MCF 10A (cell line): ENCODE results near the gene BAZ2B. TPM values are rescaled to one million over a fixed set of nuclear protein-coding genes. Genes with fewer than 3 reads are reported as not detected.
A peak's percentile ranks its signal among the peaks of the same experiment; 100 is the strongest.
"Not testable (repeated sequence)": the region's sequence is repeated elsewhere in the genome, so short reads cannot be mapped to it uniquely, and the experiment has no call there.

Experiments
- BruUV-seq: library from RNA; stranded (reverse); fragments of 400-500 nt; replicated peaks from 2 replicates; lab custom pipeline; 2021; lab: Mats Ljungman, UMichigan
- CTCF ChIA-PET: fragments of 300-600 bp; sonication (Branson Sonifier 250); formaldehyde crosslinking; extraction: SDS; loops from one replicate; lab custom pipeline; 2021; ENCODE audit warnings: antibody characterized with exemption, inconsistent platforms; lab: Yijun Ruan, JAX
- POLR2A ChIA-PET: fragments of 300-600, 350-650 bp; sonication (Branson Sonifier 250); formaldehyde crosslinking; extraction: SDS; loops from one replicate; lab custom pipeline; 2020; ENCODE audit warnings: antibody characterized with exemption, inconsistent platforms; lab: Yijun Ruan, JAX
- DNase-seq: peaks from one replicate; pipeline ENCODE4 v3.0.0-alpha.2; 2018; ENCODE audit not compliant: unreplicated experiment
- H3K27ac Mint-ChIP-seq: one replicate; pipeline ENCODE4 v1.8.0; 2022; ENCODE audit warnings: mild to moderate bottlenecking, low read depth, mixed read lengths; ENCODE audit not compliant: unreplicated experiment
- H3K27me3 Mint-ChIP-seq: one replicate; pipeline ENCODE4 v1.8.0; 2022; ENCODE audit warnings: mixed read lengths; ENCODE audit not compliant: insufficient read depth, unreplicated experiment
- H3K36me3 Mint-ChIP-seq: one replicate; pipeline ENCODE4 v1.8.0; 2022; ENCODE audit warnings: mild to moderate bottlenecking, moderate library complexity, mixed read lengths; ENCODE audit not compliant: insufficient read depth, unreplicated experiment
- H3K4me1 Mint-ChIP-seq: one replicate; pipeline ENCODE4 v1.8.0; 2022; ENCODE audit warnings: mixed read lengths; ENCODE audit not compliant: insufficient read depth, unreplicated experiment
- H3K4me3 Mint-ChIP-seq: one replicate; pipeline ENCODE4 v1.8.0; 2022; ENCODE audit warnings: mild to moderate bottlenecking, moderate library complexity, mixed read lengths; ENCODE audit not compliant: unreplicated experiment
- H3K9me3 Mint-ChIP-seq: one replicate; pipeline ENCODE4 v1.8.0; 2022; ENCODE audit warnings: mixed read lengths; ENCODE audit not compliant: unreplicated experiment
- CTCF ChIP-seq: fragments of 200-600 bp; IDR thresholded peaks from one replicate; pipeline ENCODE4 v1.8.0; 2022; ENCODE audit warnings: antibody characterized with exemption, mild to moderate bottlenecking; ENCODE audit not compliant: unreplicated experiment
- intact Hi-C: fragments of 100-400 bp; cut with micrococcal nuclease; formaldehyde crosslinking; loops from 2 replicates; pipeline ENCODE4 v1.14.1; 2022
- total RNA-seq: library from RNA; stranded (reverse); gene quantifications from 2 replicates; pipeline ENCODE4 v1.2.3, GENCODE V29; 2022

Gene BAZ2B
- total RNA-seq, 1 experiment from 2014 or later, result 51.8 TPM

- Mint-ChIP-seq H3K9me3 (peaks cover 24% of the 10 kb centered on the region), H3K4me1 (peaks cover 10% of the 10 kb centered on the region), H3K36me3 (no peaks in the 10 kb centered on the region), H3K4me3 (no peak overlapping the region), H3K27me3 (no peaks in the 10 kb centered on the region), H3K27ac (peak overlapping the region; percentile 70)
- BruUV-seq, result no TSS peak
- intact Hi-C loops, result no loop called here
- ChIA-PET POLR2A (interaction anchor here (0.7 to 1.3 kb wide), 4 partner anchors 16 to 1811 kb away, joined by 3 to 4 read pairs (median 4); partner anchors contain the start of gene MARCHF7), CTCF (interaction anchor here (0.9 to 2.1 kb wide), 3 partner anchors 17 to 31 kb away, joined by 3 to 7 read pairs (median 3); no protein-coding TSS in a partner anchor)
- peak; percentile 95 for DNase-seq
- no peak for TF ChIP-seq CTCF
Observed at GRCh38 chr2:159637988-159638501, 21.7 kb upstream of the BAZ2B start.

GRCh38 chr2:159637240-159637639, 20.9 kb upstream of the BAZ2B start:
- Mint-ChIP-seq H3K27me3 (no peaks in the 10 kb centered on the region), H3K36me3 (no peaks in the 10 kb centered on the region), H3K4me1 (peaks cover 10% of the 10 kb centered on the region), H3K4me3 (no peak overlapping the region), H3K27ac (no peak overlapping the region), H3K9me3 (peaks cover 23% of the 10 kb centered on the region)
- TF ChIP-seq CTCF, result no peak
- no TSS peak for BruUV-seq
- ChIA-PET CTCF (interaction anchor here (0.7 to 2.1 kb wide), 3 partner anchors 18 to 37 kb away, joined by 3 to 7 read pairs (median 3); no protein-coding TSS in a partner anchor), POLR2A (interaction anchor here (0.8 to 1.3 kb wide), 3 partner anchors 20 to 75 kb away, joined by 4 to 7 read pairs (median 4); partner anchors contain the start of gene MARCHF7)
- no peak for DNase-seq
- intact Hi-C loops, result no loop called here

GRCh38 chr2:159635006-159635789, 18.9 kb upstream of the BAZ2B start:
- Mint-ChIP-seq H3K9me3 (peaks cover 18% of the 10 kb centered on the region), H3K4me3 (no peak overlapping the region), H3K27me3 (no peaks in the 10 kb centered on the region), H3K36me3 (no peaks in the 10 kb centered on the region), H3K27ac (no peak overlapping the region), H3K4me1 (peaks cover 10% of the 10 kb centered on the region)
- intact Hi-C loops, result no loop called here
- DNase-seq, result no peak
- no peak for TF ChIP-seq CTCF
- BruUV-seq, result no TSS peak
- ChIA-PET CTCF (interaction anchor here (1.0 kb wide), 1 partner anchor 37 kb away, joined by 3 read pairs; no protein-coding TSS in a partner anchor), POLR2A (interaction anchor here (1.5 kb wide), 1 partner anchor 17 kb away, joined by 5 read pairs; no protein-coding TSS in a partner anchor)

- H3K36me3 Mint-ChIP-seq, result no peaks in the 10 kb centered on the region
- TF ChIP-seq CTCF, result no peak
- no peak overlapping the region for H3K27ac Mint-ChIP-seq
- POLR2A ChIA-PET, result interaction anchor here (1.3 kb wide), 1 partner anchor 16 kb away, joined by 3 read pairs; no protein-coding TSS in a partner anchor
- BruUV-seq, result no TSS peak
- H3K9me3 Mint-ChIP-seq, result peaks cover 1% of the 10 kb centered on the region
- no peak overlapping the region for H3K4me3 Mint-ChIP-seq
- DNase-seq, result no peak
- CTCF ChIA-PET, result no interaction called here
- H3K4me1 Mint-ChIP-seq, result peaks cover 6% of the 10 kb centered on the region
- intact Hi-C loops, result no loop called here
- no peaks in the 10 kb centered on the region for H3K27me3 Mint-ChIP-seq
Observed at GRCh38 chr2:159633219-159633618, 16.9 kb upstream of the BAZ2B start.

GRCh38 chr2:159625628-159626027, 9.3 kb upstream of the BAZ2B start:
- POLR2A ChIA-PET, result interaction anchor here (0.6 to 1.2 kb wide), 3 partner anchors 15 to 621 kb away, joined by 3 to 4 read pairs (median 3); no protein-coding TSS in a partner anchor
- CTCF ChIA-PET, result interaction anchor here (0.6 kb wide), 1 partner anchor 68 kb away, joined by 3 read pairs; no protein-coding TSS in a partner anchor
- H3K36me3 Mint-ChIP-seq, result not testable (repeated sequence)

More at GRCh38 chr2:159625628-159626027, 9.3 kb upstream of the BAZ2B start:
- DNase-seq, H3K27ac Mint-ChIP-seq, intact Hi-C loops, H3K4me3 Mint-ChIP-seq, BruUV-seq, H3K27me3 Mint-ChIP-seq, H3K4me1 Mint-ChIP-seq: not testable (repeated sequence)
- H3K9me3 Mint-ChIP-seq, result peaks cover 16% of the 10 kb centered on the region
